SK-N-SH treated with all-trans-retinoic acid at 6 μM for 48 hours (cell line): Measurements from ENCODE around the gene NLRP5.

Source experiments
- BACH2 ChIP-seq: fragments of 250-450 bp; sonication (Bioruptor Pico); IDR thresholded peaks from 2 replicates; pipeline ENCODE4 v1.9.0; 2021; ENCODE audit warnings: mild to moderate bottlenecking, borderline replicate concordance
- CSDC2 ChIP-seq: fragments of 250-450 bp; sonication (Bioruptor Pico); IDR thresholded peaks from 2 replicates; pipeline ENCODE4 v1.5.0; 2020; ENCODE audit warnings: mild to moderate bottlenecking, moderate library complexity
- OSR1 ChIP-seq: fragments of 250-450 bp; sonication (Bioruptor Pico); IDR thresholded peaks from 2 replicates; pipeline ENCODE4 v1.8.0; 2022; ENCODE audit warnings: moderate library complexity, mild to moderate bottlenecking, inconsistent platforms
- PATZ1 ChIP-seq: fragments of 250-450 bp; sonication (Bioruptor Pico); IDR thresholded peaks from 2 replicates; pipeline ENCODE4 v1.8.0; 2020; ENCODE audit warnings: mild to moderate bottlenecking, moderate library complexity, borderline replicate concordance
- RARB ChIP-seq: fragments of 250-450 bp; sonication (Bioruptor Pico); IDR thresholded peaks from 2 replicates; pipeline ENCODE4 v1.8.0; 2021; ENCODE audit warnings: mild to moderate bottlenecking, moderate library complexity
- ZFP30 ChIP-seq: fragments of 450-650 bp; formaldehyde crosslinking; IDR thresholded peaks from 2 replicates; pipeline ENCODE4 v1.5.0; 2022; ENCODE audit warnings: mild to moderate bottlenecking, moderate library complexity
- ZNF70 ChIP-seq: fragments of 450-650 bp; formaldehyde crosslinking; IDR thresholded peaks from 2 replicates; pipeline ENCODE4 v1.5.0; 2020; ENCODE audit warnings: mild to moderate bottlenecking, moderate library complexity
- TF ChIP-seq, protein P1 (sequence below): fragments of 250-450 bp; sonication (Bioruptor Pico); IDR thresholded peaks from 2 replicates; pipeline ENCODE4 v1.5.1; 2021; ENCODE audit warnings: mild to moderate bottlenecking, moderate library complexity

DNA sequence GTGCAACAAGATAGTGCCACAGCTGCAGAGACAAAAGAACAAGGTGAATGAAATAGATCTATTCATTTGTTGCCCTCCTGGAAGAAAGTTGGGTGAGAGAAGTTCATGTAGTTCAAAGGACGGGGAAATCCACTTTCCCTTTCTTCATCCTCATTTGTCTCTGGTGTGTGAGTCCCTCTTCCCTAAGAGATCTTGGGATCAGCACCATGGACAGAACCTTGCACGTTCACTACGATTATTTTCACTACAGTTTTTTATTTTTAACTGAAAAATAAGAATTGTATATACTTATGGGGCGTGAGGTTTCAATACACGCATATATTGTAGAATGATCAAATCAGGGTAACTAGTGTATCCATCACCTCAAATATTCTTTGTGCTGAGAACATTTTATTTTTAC, 29.2 kb downstream of the NLRP5 start:
- TF ChIP-seq ZFP30 (CRISPR knock-in tag), result no peak
- TF ChIP-seq CSDC2 (CRISPR knock-in tag), result no peak
- TF ChIP-seq, protein P1, sequence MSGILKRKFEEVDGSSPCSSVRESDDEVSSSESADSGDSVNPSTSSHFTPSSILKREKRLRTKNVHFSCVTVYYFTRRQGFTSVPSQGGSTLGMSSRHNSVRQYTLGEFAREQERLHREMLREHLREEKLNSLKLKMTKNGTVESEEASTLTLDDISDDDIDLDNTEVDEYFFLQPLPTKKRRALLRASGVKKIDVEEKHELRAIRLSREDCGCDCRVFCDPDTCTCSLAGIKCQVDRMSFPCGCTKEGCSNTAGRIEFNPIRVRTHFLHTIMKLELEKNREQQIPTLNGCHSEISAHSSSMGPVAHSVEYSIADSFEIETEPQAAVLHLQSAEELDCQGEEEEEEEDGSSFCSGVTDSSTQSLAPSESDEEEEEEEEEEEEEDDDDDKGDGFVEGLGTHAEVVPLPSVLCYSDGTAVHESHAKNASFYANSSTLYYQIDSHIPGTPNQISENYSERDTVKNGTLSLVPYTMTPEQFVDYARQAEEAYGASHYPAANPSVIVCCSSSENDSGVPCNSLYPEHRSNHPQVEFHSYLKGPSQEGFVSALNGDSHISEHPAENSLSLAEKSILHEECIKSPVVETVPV (CRISPR knock-in tag), result no peak
- no peak for TF ChIP-seq BACH2
- TF ChIP-seq PATZ1, result no peak
- TF ChIP-seq RARB (CRISPR knock-in tag), result no peak
- no peak for TF ChIP-seq OSR1
- no peak for TF ChIP-seq ZNF70
